Epithelial cell of esophagus (primary cell): ENCODE results near the gene SCG3.

ENCODE experiments used
- DNase-seq: peaks from one replicate; pipeline ENCODE4 v3.0.0; 2010; ENCODE audit warnings: low read depth
- H3K4me3 ChIP-seq: 2 replicates; pipeline ENCODE4 v1.5.1; 2011; ENCODE audit warnings: mild to moderate bottlenecking, low read length, control low read depth
- CTCF ChIP-seq: IDR thresholded peaks from 2 replicates; pipeline ENCODE4 v1.5.1; 2011; ENCODE audit warnings: low read depth, mild to moderate bottlenecking, low read length, control low read depth, inconsistent platforms; ENCODE audit not compliant: insufficient read depth; ENCODE audit errors: missing control alignments

SCG3 gene

GRCh38 chr15:51736751-51737521, 55.6 kb downstream of the SCG3 start:
- no peak for TF ChIP-seq CTCF
- DNase-seq, result peak; percentile 31
- H3K4me3 ChIP-seq, result peak overlapping the region; percentile 49

GRCh38 chr15:51737522-51738305, 56.4 kb downstream of the SCG3 start, which contains the start of gene LYSMD2:
Gene LYSMD2 (minus strand): TSS chr15:51737655. CDS start chr15:51737622, 33 bp downstream.
- peak within 1 kb of the TSS; percentile 49 for H3K4me3 ChIP-seq
- peak; percentile 51 for DNase-seq
- no peak for TF ChIP-seq CTCF

DNA sequence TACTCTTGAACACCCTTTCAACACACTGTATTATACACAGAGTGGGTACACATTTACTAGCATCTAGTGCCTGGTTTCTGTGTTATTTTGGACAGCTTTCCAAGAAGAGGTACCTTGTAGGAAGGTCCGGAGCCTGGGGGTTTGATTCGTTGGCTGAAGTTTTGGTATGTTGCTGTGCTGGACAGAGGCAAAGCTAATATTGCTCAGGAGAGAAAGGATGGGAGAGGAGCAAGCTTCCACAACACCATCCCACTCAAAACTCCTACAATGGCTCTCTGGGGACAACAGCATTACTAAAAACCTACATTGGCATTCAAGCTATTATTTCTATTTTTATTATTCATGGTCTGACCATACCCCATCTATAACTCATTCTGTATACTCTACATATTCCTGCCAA, 57.2 kb downstream of the SCG3 start:
- H3K4me3 ChIP-seq, result no peak overlapping the region
- no peak for DNase-seq
- TF ChIP-seq CTCF, result no peak

DNA sequence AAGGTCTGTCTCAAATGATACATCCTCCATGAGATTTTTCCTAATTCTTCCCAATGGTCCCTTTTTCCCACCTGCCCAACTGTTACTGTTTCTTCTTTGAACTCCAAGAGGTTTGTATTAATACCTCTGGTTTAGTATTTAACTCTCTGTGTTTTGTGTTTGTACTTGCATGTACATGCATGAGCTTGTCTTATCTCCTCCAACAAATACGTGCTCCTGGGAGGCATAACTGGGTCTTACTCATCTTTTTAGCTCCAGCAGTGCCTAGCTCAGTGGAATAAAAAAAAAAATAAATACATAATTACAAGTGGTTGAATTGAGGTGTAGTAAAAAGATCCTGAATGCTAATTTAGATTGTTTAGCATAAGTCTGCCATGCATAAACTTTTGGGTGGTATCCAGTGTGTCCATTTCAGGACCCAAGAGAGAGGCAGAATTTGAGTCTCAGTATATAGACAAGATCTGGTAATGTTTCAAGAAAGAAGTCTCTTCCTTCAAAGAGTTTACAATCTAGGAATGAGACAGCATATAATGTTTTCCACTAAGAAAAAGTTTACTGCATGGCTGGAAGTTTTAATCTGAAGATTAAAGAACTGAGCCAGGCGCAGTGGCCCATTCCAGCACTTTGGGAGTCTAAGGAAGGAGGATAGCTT, 57.9 kb downstream of the SCG3 start:
- TF ChIP-seq CTCF, result no peak
- DNase-seq, result peak; percentile 95

DNA sequence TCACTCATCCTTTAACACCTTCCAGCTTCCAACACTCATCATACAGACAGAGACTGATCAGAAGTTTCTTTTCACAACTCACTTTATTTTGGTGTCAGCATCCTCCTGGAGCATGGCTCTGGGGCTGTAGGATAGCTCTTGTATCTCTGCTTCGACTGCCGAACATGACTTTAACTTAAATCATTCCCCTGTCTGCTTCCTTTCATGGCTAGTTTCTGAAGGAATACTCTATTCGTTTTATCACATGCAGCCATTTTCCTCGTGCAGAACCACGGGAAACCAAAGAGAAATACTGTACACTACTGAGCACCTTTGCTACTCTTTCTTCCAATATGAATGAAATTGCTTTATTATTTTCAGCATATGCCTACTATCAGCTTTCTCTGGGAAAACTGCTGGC, 68.0 kb downstream of the SCG3 start:
- no peak for TF ChIP-seq CTCF
- no peak overlapping the region for H3K4me3 ChIP-seq
- DNase-seq, result no peak

More for the DNA sequence above, 57.9 kb downstream of the SCG3 start:
- no peak overlapping the region for H3K4me3 ChIP-seq

DNA sequence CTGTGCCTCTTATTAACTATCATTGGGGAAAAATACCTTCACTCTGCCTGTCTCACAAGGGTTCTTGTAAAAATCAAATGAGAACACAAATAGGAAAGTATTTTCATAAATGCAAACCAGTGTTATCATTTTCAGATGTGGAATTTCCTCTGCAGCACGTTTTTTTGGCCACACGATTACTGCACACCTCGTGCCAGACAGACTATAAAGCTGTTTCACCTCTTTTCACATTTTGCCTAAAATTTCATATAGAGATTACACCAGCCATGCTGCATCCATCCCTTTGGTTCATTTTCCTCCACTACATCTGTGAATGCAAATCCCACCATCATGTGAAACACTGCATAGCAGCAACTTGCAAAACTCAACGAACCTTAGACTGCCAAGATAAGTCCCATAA, 68.9 kb downstream of the SCG3 start:
- no peak for DNase-seq
- H3K4me3 ChIP-seq, result no peak overlapping the region
- TF ChIP-seq CTCF, result no peak
